SH-SY5Y (cell line): ENCODE data around the gene NFATC2.

Experiments
- GATA2 ChIP-seq: IDR thresholded peaks from 2 replicates; pipeline ENCODE4 v1.6.1; 2011; ENCODE audit warnings: mild to moderate bottlenecking, low read depth, low read length
- GATA3 ChIP-seq: IDR thresholded peaks from 2 replicates; pipeline ENCODE4 v1.6.1; 2011; ENCODE audit warnings: low read depth, mild to moderate bottlenecking, low read length, moderate library complexity

DNA sequence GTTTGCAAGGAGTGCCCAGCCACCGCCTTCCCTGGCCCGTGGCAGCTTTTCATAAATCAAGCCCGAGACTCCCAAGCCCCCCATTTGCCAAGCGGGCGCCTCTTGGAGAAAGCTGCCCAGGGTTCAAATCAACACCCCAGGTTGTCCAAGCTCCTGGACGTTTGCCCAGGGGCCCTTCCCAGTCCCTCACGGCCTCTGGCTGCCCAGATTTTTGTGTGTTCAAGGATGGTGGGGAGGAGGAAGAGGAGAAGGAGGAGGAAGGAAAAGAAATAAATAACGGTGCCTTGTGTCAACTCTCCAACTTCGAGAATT is 20.6 kb upstream of the NFATC2 start:
- TF ChIP-seq GATA2 = no peak
- TF ChIP-seq GATA3 = no peak
